GM21619 (cell line): Measurements from ENCODE around the gene PACS1.
"Not testable (repeated sequence)": the region's sequence is repeated elsewhere in the genome, so short reads cannot be mapped to it uniquely, and the experiment has no call there.

Source experiments
- ATAC-seq: cut with Tn5 transposase; IDR thresholded peaks from one replicate; pipeline ENCODE4 v1.9.1; 2021; ENCODE audit not compliant: unreplicated experiment

PACS1 gene

GRCh38 chr11:66069715-66070603 lies at the start of gene PACS1:
Gene PACS1, plus strand, starts transcription at chr11:66070272. Its CDS starts 215 bp downstream, at chr11:66070487.
- ATAC-seq, result peak; percentile 41

GRCh38 chr11:66020618-66021357 lies 49.3 kb upstream of the PACS1 start:
- no peak for ATAC-seq

GRCh38 chr11:66022401-66023185 lies 47.5 kb upstream of the PACS1 start:
- no peak for ATAC-seq

GRCh38 chr11:66023186-66023440 lies 47.0 kb upstream of the PACS1 start:
- not testable (repeated sequence) for ATAC-seq

GRCh38 chr11:66026017-66026529 lies 44.0 kb upstream of the PACS1 start, which contains the start of gene CATSPER1:
Gene CATSPER1, minus strand, starts transcription at chr11:66026479. Its CDS starts 100 bp downstream, at chr11:66026379.
- no peak for ATAC-seq

- no peak for ATAC-seq
Observed at GRCh38 chr11:66032957-66033735, 36.9 kb upstream of the PACS1 start.

GRCh38 chr11:66035653-66036333 lies 34.3 kb upstream of the PACS1 start:
- no peak for ATAC-seq

GRCh38 chr11:66036334-66036710 lies 33.8 kb upstream of the PACS1 start:
- ATAC-seq, result no peak

GRCh38 chr11:66037327-66037726 lies 32.7 kb upstream of the PACS1 start:
- no peak for ATAC-seq

- no peak for ATAC-seq
Observed at GRCh38 chr11:66039765-66040164, 30.3 kb upstream of the PACS1 start.

- ATAC-seq, result no peak
Observed at GRCh38 chr11:66042227-66042995, 27.7 kb upstream of the PACS1 start.

- no peak for ATAC-seq
Observed at GRCh38 chr11:66042996-66043906, 26.8 kb upstream of the PACS1 start.

- no peak for ATAC-seq
Observed at GRCh38 chr11:66044757-66045156, 25.3 kb upstream of the PACS1 start.

GRCh38 chr11:66045177-66045639 lies 24.9 kb upstream of the PACS1 start:
- no peak for ATAC-seq

- ATAC-seq, result no peak
Observed at GRCh38 chr11:66046901-66047300, 23.2 kb upstream of the PACS1 start.

- no peak for ATAC-seq
Observed at GRCh38 chr11:66047541-66048365, 22.3 kb upstream of the PACS1 start.
